Measurements from ENCODE around the gene GLT1D1. TPM values are rescaled to one million over a fixed set of nuclear protein-coding genes. Genes with fewer than 3 reads are reported as not detected.

The GLT1D1 gene
- polyA plus RNA-seq, 4 donors = 0.10 to 0.67 TPM; not detected in 2

- H3K4me3 ChIP-seq (ENCODE audit: low read depth in 1 of 3, low read length in 3 of 3) = no peak overlapping the region
- no peaks in the 10 kb centered on the region for H3K27me3 ChIP-seq (ENCODE audit: control insufficient read depth in 3 of 3, insufficient read depth in 3 of 3, low read length in 3 of 3)
- 83 to 90% (median 89%) methylated on average over 4 of the region's 4 CpGs for WGBS, 3 donors
- DNase-seq (no peak), FAIRE-seq (no peak)
- no peak overlapping the region for H3K27ac ChIP-seq (ENCODE audit: low read depth in 1 of 3, low read length in 2 of 3)
- no peaks in the 10 kb centered on the region for H3K36me3 ChIP-seq (ENCODE audit: control insufficient read depth in 3 of 3, insufficient read depth in 2 of 3, low read depth in 1 of 3, low read length in 3 of 3)
- H3K4me1 ChIP-seq (ENCODE audit: control insufficient read depth in 3 of 3, insufficient read depth in 2 of 3, low read depth in 1 of 3, low read length in 2 of 3) = no peaks in the 10 kb centered on the region
- H3K9me3 ChIP-seq (ENCODE audit: control insufficient read depth in 2 of 2, insufficient read depth in 1 of 2, low read depth in 1 of 2, low read length in 1 of 2) = no peaks in the 10 kb centered on the region
Observed at GRCh38 chr12:128908254-128908653, 55.0 kb downstream of the GLT1D1 start.

GRCh38 chr12:128909653-128910052, 56.4 kb downstream of the GLT1D1 start:
- DNase-seq = peak in 1 of 2 donors; percentile 8

GRCh38 chr12:128910629-128911028, 57.4 kb downstream of the GLT1D1 start:
- no peaks in the 10 kb centered on the region for H3K9me3 ChIP-seq (ENCODE audit: control insufficient read depth in 2 of 2, insufficient read depth in 1 of 2, low read depth in 1 of 2, low read length in 1 of 2)
- FAIRE-seq = no peak
- no peak overlapping the region for H3K27ac ChIP-seq (ENCODE audit: low read depth in 1 of 3, low read length in 2 of 3)
- H3K4me3 ChIP-seq (ENCODE audit: low read depth in 1 of 3, low read length in 3 of 3) = no peak overlapping the region
- no peaks in the 10 kb centered on the region for H3K4me1 ChIP-seq (ENCODE audit: control insufficient read depth in 3 of 3, insufficient read depth in 2 of 3, low read depth in 1 of 3, low read length in 2 of 3)
- no peaks in the 10 kb centered on the region for H3K36me3 ChIP-seq (ENCODE audit: control insufficient read depth in 3 of 3, insufficient read depth in 2 of 3, low read depth in 1 of 3, low read length in 3 of 3)
- DNase-seq = no peak
- 83 to 93% (median 93%) methylated on average over 10 of the region's 10 CpGs for WGBS, 3 donors
- H3K27me3 ChIP-seq (ENCODE audit: control insufficient read depth in 3 of 3, insufficient read depth in 3 of 3, low read length in 3 of 3) = no peaks in the 10 kb centered on the region

More at GRCh38 chr12:128909653-128910052, 56.4 kb downstream of the GLT1D1 start:
- Histone ChIP-seq H3K27me3 (ENCODE audit: control insufficient read depth in 3 of 3, insufficient read depth in 3 of 3, low read length in 3 of 3) (no peaks in the 10 kb centered on the region), H3K9me3 (ENCODE audit: control insufficient read depth in 2 of 2, insufficient read depth in 1 of 2, low read depth in 1 of 2, low read length in 1 of 2) (no peaks in the 10 kb centered on the region), H3K36me3 (ENCODE audit: control insufficient read depth in 3 of 3, insufficient read depth in 2 of 3, low read depth in 1 of 3, low read length in 3 of 3) (no peaks in the 10 kb centered on the region), H3K4me3 (ENCODE audit: low read depth in 1 of 3, low read length in 3 of 3) (no peak overlapping the region), H3K27ac (ENCODE audit: low read depth in 1 of 3, low read length in 2 of 3) (no peak overlapping the region), H3K4me1 (ENCODE audit: control insufficient read depth in 3 of 3, insufficient read depth in 2 of 3, low read depth in 1 of 3, low read length in 2 of 3) (no peaks in the 10 kb centered on the region)
- WGBS, 3 donors = 17 to 48% (median 41%) methylated on average over 1 of the region's 1 CpG
- no peak for FAIRE-seq

- H3K4me1 ChIP-seq (ENCODE audit: control insufficient read depth in 3 of 3, insufficient read depth in 2 of 3, low read depth in 1 of 3, low read length in 2 of 3) = no peaks in the 10 kb centered on the region
- no peak for FAIRE-seq
- WGBS, 3 donors = 84 to 91% (median 86%) methylated on average over 5 of the region's 5 CpGs
Observed at GRCh38 chr12:128911861-128912260, 58.6 kb downstream of the GLT1D1 start.

GRCh38 chr12:128914908-128915563, 61.8 kb downstream of the GLT1D1 start:
- no peak overlapping the region for H3K4me3 ChIP-seq (ENCODE audit: low read depth in 1 of 3, low read length in 3 of 3)
- H3K9me3 ChIP-seq (ENCODE audit: control insufficient read depth in 2 of 2, insufficient read depth in 1 of 2, low read depth in 1 of 2, low read length in 1 of 2) = no peaks in the 10 kb centered on the region
- no peak for FAIRE-seq
- WGBS, 3 donors = 69 to 80% (median 74%) methylated on average over 11 of the region's 11 CpGs
- peak in 1 of 2 donors; percentile 5 for DNase-seq
- H3K36me3 ChIP-seq (ENCODE audit: control insufficient read depth in 3 of 3, insufficient read depth in 2 of 3, low read depth in 1 of 3, low read length in 3 of 3) = no peaks in the 10 kb centered on the region
- no peaks in the 10 kb centered on the region for H3K4me1 ChIP-seq (ENCODE audit: control insufficient read depth in 3 of 3, insufficient read depth in 2 of 3, low read depth in 1 of 3, low read length in 2 of 3)
- no peaks in the 10 kb centered on the region for H3K27me3 ChIP-seq (ENCODE audit: control insufficient read depth in 3 of 3, insufficient read depth in 3 of 3, low read length in 3 of 3)
- H3K27ac ChIP-seq (ENCODE audit: low read depth in 1 of 3, low read length in 2 of 3) = no peak overlapping the region

More at GRCh38 chr12:128911861-128912260, 58.6 kb downstream of the GLT1D1 start:
- Histone ChIP-seq H3K27me3 (ENCODE audit: control insufficient read depth in 3 of 3, insufficient read depth in 3 of 3, low read length in 3 of 3) (no peaks in the 10 kb centered on the region), H3K27ac (ENCODE audit: low read depth in 1 of 3, low read length in 2 of 3) (no peak overlapping the region), H3K9me3 (ENCODE audit: control insufficient read depth in 2 of 2, insufficient read depth in 1 of 2, low read depth in 1 of 2, low read length in 1 of 2) (no peaks in the 10 kb centered on the region), H3K36me3 (ENCODE audit: control insufficient read depth in 3 of 3, insufficient read depth in 2 of 3, low read depth in 1 of 3, low read length in 3 of 3) (no peaks in the 10 kb centered on the region), H3K4me3 (ENCODE audit: low read depth in 1 of 3, low read length in 3 of 3) (no peak overlapping the region)
- no peak for DNase-seq

- no peaks in the 10 kb centered on the region for H3K4me1 ChIP-seq (ENCODE audit: control insufficient read depth in 3 of 3, insufficient read depth in 2 of 3, low read depth in 1 of 3, low read length in 2 of 3)
- 82 to 87% (median 87%) methylated on average over 4 of the region's 4 CpGs for WGBS, 3 donors
- H3K27ac ChIP-seq (ENCODE audit: low read depth in 1 of 3, low read length in 2 of 3) = no peak overlapping the region
- no peaks in the 10 kb centered on the region for H3K9me3 ChIP-seq (ENCODE audit: control insufficient read depth in 2 of 2, insufficient read depth in 1 of 2, low read depth in 1 of 2, low read length in 1 of 2)
- no peaks in the 10 kb centered on the region for H3K27me3 ChIP-seq (ENCODE audit: control insufficient read depth in 3 of 3, insufficient read depth in 3 of 3, low read length in 3 of 3)
- FAIRE-seq = no peak
- DNase-seq = no peak
- no peaks in the 10 kb centered on the region for H3K36me3 ChIP-seq (ENCODE audit: control insufficient read depth in 3 of 3, insufficient read depth in 2 of 3, low read depth in 1 of 3, low read length in 3 of 3)
- H3K4me3 ChIP-seq (ENCODE audit: low read depth in 1 of 3, low read length in 3 of 3) = no peak overlapping the region
Observed at GRCh38 chr12:128916425-128916824, 63.1 kb downstream of the GLT1D1 start.

GRCh38 chr12:128918481-128919260, 65.4 kb downstream of the GLT1D1 start:
- H3K27ac ChIP-seq (ENCODE audit: low read depth in 1 of 3, low read length in 2 of 3) = no peak overlapping the region
- H3K27me3 ChIP-seq (ENCODE audit: control insufficient read depth in 3 of 3, insufficient read depth in 3 of 3, low read length in 3 of 3) = no peaks in the 10 kb centered on the region
- no peak for DNase-seq
- no peaks in the 10 kb centered on the region for H3K36me3 ChIP-seq (ENCODE audit: control insufficient read depth in 3 of 3, insufficient read depth in 2 of 3, low read depth in 1 of 3, low read length in 3 of 3)
- H3K4me1 ChIP-seq (ENCODE audit: control insufficient read depth in 3 of 3, insufficient read depth in 2 of 3, low read depth in 1 of 3, low read length in 2 of 3) = no peaks in the 10 kb centered on the region
- WGBS, 3 donors = 48 to 57% (median 53%) methylated on average over 13 of the region's 13 CpGs
- no peak overlapping the region for H3K4me3 ChIP-seq (ENCODE audit: low read depth in 1 of 3, low read length in 3 of 3)
- no peak for FAIRE-seq
- H3K9me3 ChIP-seq (ENCODE audit: control insufficient read depth in 2 of 2, insufficient read depth in 1 of 2, low read depth in 1 of 2, low read length in 1 of 2) = no peaks in the 10 kb centered on the region

- H3K4me1 ChIP-seq (ENCODE audit: control insufficient read depth in 3 of 3, insufficient read depth in 2 of 3, low read depth in 1 of 3, low read length in 2 of 3) = no peaks in the 10 kb centered on the region
- no peaks in the 10 kb centered on the region for H3K9me3 ChIP-seq (ENCODE audit: control insufficient read depth in 2 of 2, insufficient read depth in 1 of 2, low read depth in 1 of 2, low read length in 1 of 2)
- no peak overlapping the region for H3K27ac ChIP-seq (ENCODE audit: low read depth in 1 of 3, low read length in 2 of 3)
- no peak overlapping the region for H3K4me3 ChIP-seq (ENCODE audit: low read depth in 1 of 3, low read length in 3 of 3)
- no peaks in the 10 kb centered on the region for H3K36me3 ChIP-seq (ENCODE audit: control insufficient read depth in 3 of 3, insufficient read depth in 2 of 3, low read depth in 1 of 3, low read length in 3 of 3)
- no peaks in the 10 kb centered on the region for H3K27me3 ChIP-seq (ENCODE audit: control insufficient read depth in 3 of 3, insufficient read depth in 3 of 3, low read length in 3 of 3)
- DNase-seq (no peak), FAIRE-seq (no peak)
- WGBS, 3 donors = 70 to 74% (median 70%) methylated on average over 8 of the region's 8 CpGs
Observed at GRCh38 chr12:128920468-128920867, 67.2 kb downstream of the GLT1D1 start.
